H1 (cell line): ENCODE results near the gene EFCAB8. TPM values are rescaled to one million over a fixed set of nuclear protein-coding genes. Genes with fewer than 3 reads are reported as not detected.

ENCODE experiments used
- CTCF ChIA-PET: fragments of 300-600 bp; sonication (Branson Sonifier 250); formaldehyde crosslinking; loops from one replicate; lab custom pipeline; 2021; ENCODE audit not compliant: partially characterized antibody; lab: Charles Lee
- POLR2A ChIA-PET: fragments of 300-600 bp; sonication (Branson Sonifier 250); formaldehyde crosslinking; loops from one replicate; lab custom pipeline; 2021; ENCODE audit warnings: inconsistent platforms; ENCODE audit not compliant: partially characterized antibody; lab: Charles Lee
- DNase-seq, 2 experiments: peaks; one replicate each; pipeline versions ENCODE4 v3.0.0 to v3.0.0-alpha.2; 2010 to 2022; ENCODE audit warnings: low spot score in 2 of 2, low read depth in 1 of 2, mixed read lengths in 1 of 2
- FAIRE-seq: peaks from 2 replicates; lab custom pipeline; 2011; peaks lifted over from hg19 to GRCh38; lab: Jason Lieb, UNC
- H2AFZ ChIP-seq: 2 replicates; pipeline ENCODE4 v1.8.1; 2012; ENCODE audit warnings: low read length, inconsistent platforms
- H2AK5ac ChIP-seq: 2 replicates; pipeline ENCODE4 v1.6.1; 2013; ENCODE audit warnings: low read depth, low read length
- H2BK120ac ChIP-seq: replicated peaks from 2 replicates; pipeline ENCODE3; 2013; ENCODE audit warnings: low read depth, low read length, inconsistent platforms
- H2BK12ac ChIP-seq: 2 replicates; pipeline ENCODE4 v1.6.1; 2013; ENCODE audit warnings: low read depth, low read length
- H2BK15ac ChIP-seq: 2 replicates; pipeline ENCODE4 v1.6.1; 2013; ENCODE audit warnings: low read length
- H2BK20ac ChIP-seq: 2 replicates; pipeline ENCODE4 v1.6.1; 2013; ENCODE audit warnings: low read length
- H2BK5ac ChIP-seq: 2 replicates; pipeline ENCODE4 v1.6.1; 2013; ENCODE audit warnings: low read depth, low read length
- H3K14ac ChIP-seq: 2 replicates; pipeline ENCODE4 v1.6.1; 2013; ENCODE audit warnings: inconsistent platforms; ENCODE audit not compliant: insufficient read length
- H3K18ac ChIP-seq: 2 replicates; pipeline ENCODE4 v1.6.1; 2013; ENCODE audit warnings: low read length; ENCODE audit errors: extremely low read depth
- H3K23ac ChIP-seq: 2 replicates; pipeline ENCODE4 v1.6.1; 2013; ENCODE audit warnings: inconsistent platforms; ENCODE audit not compliant: insufficient read length
- H3K23me2 ChIP-seq: 2 replicates; pipeline ENCODE4 v1.6.1; 2013; ENCODE audit warnings: low read depth, low read length
- H3K27ac ChIP-seq: 2 replicates; pipeline ENCODE4 v1.6.1; 2011; ENCODE audit warnings: low read depth, low read length, inconsistent platforms
- H3K27me3 ChIP-seq, 4 experiments: replicated peaks in 1 of 4; 1 replicate in 1 of 4; 2 replicates in 3 of 4; pipeline versions ENCODE4 v1.6.1 to v1.8.1; 2011 to 2013; ENCODE audit warnings: low read length in 3 of 4, mild to moderate bottlenecking in 3 of 4, inconsistent platforms in 2 of 4, mixed read lengths in 2 of 4, moderate library complexity in 1 of 4; ENCODE audit not compliant: control insufficient read depth in 3 of 4, insufficient read depth in 3 of 4; ENCODE audit errors: extremely low read depth in 1 of 4
- H3K36me3 ChIP-seq, 4 experiments: 2 replicates each; pipeline versions ENCODE4 v1.6.1 to v1.8.1; 2011 to 2013; ENCODE audit warnings: mild to moderate bottlenecking in 4 of 4, low read length in 3 of 4, moderate library complexity in 2 of 4, control low read depth in 1 of 4, inconsistent platforms in 1 of 4; ENCODE audit not compliant: insufficient read depth in 4 of 4, control insufficient read depth in 2 of 4
- H3K4ac ChIP-seq: replicated peaks from 2 replicates; pipeline ENCODE3; 2013; ENCODE audit warnings: low read length, low read depth, mixed read lengths, inconsistent platforms; ENCODE audit not compliant: insufficient read length
- H3K4me1 ChIP-seq, 4 experiments: replicated peaks in 1 of 4; 1 replicate in 1 of 4; 2 replicates in 3 of 4; pipeline versions ENCODE4 v1.6.1 to v1.8.1; 2011 to 2013; ENCODE audit warnings: low read length in 3 of 4, inconsistent platforms in 2 of 4, mixed read lengths in 1 of 4; ENCODE audit not compliant: insufficient read depth in 4 of 4, control insufficient read depth in 3 of 4
- H3K4me2 ChIP-seq, 2 experiments: 2 replicates each; pipeline versions ENCODE4 v1.6.1 to v1.8.1; 2011 to 2013; ENCODE audit warnings: low read depth in 2 of 2, low read length in 2 of 2, control low read depth in 1 of 2, inconsistent platforms in 1 of 2, mild to moderate bottlenecking in 1 of 2; ENCODE audit not compliant: insufficient read depth in 1 of 2
- H3K4me3 ChIP-seq, 4 experiments: fragments of 200-600, 300-600 bp in 1 of 4; sonication (generic), shearing (Covaris generic), sonication (Bioruptor Twin) in 1 of 4; 2 replicates each; pipeline versions ENCODE4 v1.5.1 to v1.8.1; 2011 to 2016; ENCODE audit warnings: low read length in 4 of 4, low read depth in 3 of 4, control low read depth in 2 of 4, inconsistent platforms in 2 of 4, mild to moderate bottlenecking in 2 of 4, mixed read lengths in 1 of 4, moderate library complexity in 1 of 4; ENCODE audit not compliant: insufficient read depth in 2 of 4; ENCODE audit errors: extremely low read depth in 1 of 4
- H3K56ac ChIP-seq: replicated peaks from 2 replicates; pipeline ENCODE3; 2013; ENCODE audit warnings: low read depth, mild to moderate bottlenecking, mixed read lengths, low read length, inconsistent platforms; ENCODE audit not compliant: insufficient read length
- H3K79me1 ChIP-seq: 2 replicates; pipeline ENCODE4 v1.6.1; 2013; ENCODE audit warnings: low read depth, low read length, control low read depth
- H3K79me2 ChIP-seq, 2 experiments: 2 replicates each; pipeline versions ENCODE4 v1.6.1 to v1.8.1; 2012 to 2013; ENCODE audit warnings: low read length in 2 of 2, mild to moderate bottlenecking in 2 of 2, inconsistent platforms in 1 of 2; ENCODE audit not compliant: insufficient read depth in 2 of 2, control insufficient read depth in 1 of 2
- H3K9ac ChIP-seq, 4 experiments: replicated peaks in 1 of 4; 1 replicate in 1 of 4; 2 replicates in 3 of 4; pipeline versions ENCODE4 v1.6.1 to v1.8.1; 2011 to 2013; ENCODE audit warnings: low read depth in 3 of 4, low read length in 3 of 4, control low read depth in 2 of 4, mild to moderate bottlenecking in 2 of 4, moderate library complexity in 2 of 4, inconsistent platforms in 1 of 4; ENCODE audit errors: extremely low read depth in 1 of 4
- H3K9me3 ChIP-seq, 2 experiments: 2 replicates each; pipeline versions ENCODE4 v1.6.1 to v1.8.1; 2012 to 2013; ENCODE audit warnings: mild to moderate bottlenecking in 2 of 2, moderate library complexity in 2 of 2, control low read depth in 1 of 2, inconsistent platforms in 1 of 2, low read depth in 1 of 2, low read length in 1 of 2, mixed read lengths in 1 of 2; ENCODE audit not compliant: insufficient read depth in 2 of 2
- H4K20me1 ChIP-seq, 2 experiments: replicated peaks in 1 of 2; 2 replicates each; pipeline versions ENCODE3 to v1.8.1; 2011 to 2013; ENCODE audit warnings: inconsistent platforms in 2 of 2, low read length in 2 of 2, mild to moderate bottlenecking in 1 of 2; ENCODE audit not compliant: insufficient read depth in 2 of 2, control insufficient read depth in 1 of 2
- H4K5ac ChIP-seq: 2 replicates; pipeline ENCODE4 v1.6.1; 2013; ENCODE audit warnings: low read length, low read depth, mixed read lengths, inconsistent platforms; ENCODE audit not compliant: insufficient read length
- H4K8ac ChIP-seq: 2 replicates; pipeline ENCODE4 v1.8.0; 2013; ENCODE audit warnings: mild to moderate bottlenecking, moderate library complexity, low read length, inconsistent platforms; ENCODE audit not compliant: insufficient read depth; ENCODE audit errors: extremely low read depth
- H4K91ac ChIP-seq: replicated peaks from 2 replicates; pipeline ENCODE3; 2013; ENCODE audit warnings: low read length, mixed read lengths, inconsistent platforms; ENCODE audit not compliant: insufficient read length
- BCL11A ChIP-seq, 2 experiments: IDR thresholded peaks; one replicate each; pipeline ENCODE4 v1.6.1; 2011; ENCODE audit warnings: low read depth in 2 of 2, low read length in 2 of 2, mild to moderate bottlenecking in 2 of 2
- BRCA1 ChIP-seq: IDR thresholded peaks from 2 replicates; pipeline ENCODE4 v1.6.1; 2012; ENCODE audit warnings: low read depth, low read length, improper control_type of control experiment
- CREB1 ChIP-seq: IDR thresholded peaks from 2 replicates; pipeline ENCODE4 v1.6.1; 2012; ENCODE audit warnings: inconsistent platforms
- POLR2A ChIP-seq, 2 experiments: IDR thresholded peaks; 1 replicate in 1 of 2; 2 replicates in 1 of 2; pipeline ENCODE4 v1.6.1; 2011; ENCODE audit warnings: low read depth in 2 of 2, low read length in 2 of 2, mild to moderate bottlenecking in 2 of 2; ENCODE audit errors: control extremely low read depth in 1 of 2
- RAD21 ChIP-seq, 2 experiments: IDR thresholded peaks in 1 of 2; conservative IDR thresholded peaks in 1 of 2; 2 replicates each; pipeline ENCODE4 v1.6.1; 2011; ENCODE audit warnings: low read depth in 2 of 2, low read length in 2 of 2, improper control_type of control experiment in 1 of 2, inconsistent platforms in 1 of 2, mild to moderate bottlenecking in 1 of 2, moderate library complexity in 1 of 2
- SP1 ChIP-seq: IDR thresholded peaks from 2 replicates; pipeline ENCODE4 v1.6.1; 2011; ENCODE audit warnings: low read depth, low read length
- SRF ChIP-seq: IDR thresholded peaks from 2 replicates; pipeline ENCODE4 v1.6.1; 2011; ENCODE audit warnings: mild to moderate bottlenecking, low read depth, low read length, moderate library complexity
- TAF1 ChIP-seq: IDR thresholded peaks from 2 replicates; pipeline ENCODE4 v1.6.1; 2011; ENCODE audit warnings: mild to moderate bottlenecking, low read depth, low read length
- TBP ChIP-seq: IDR thresholded peaks from 2 replicates; pipeline ENCODE4 v1.6.1; 2011; ENCODE audit warnings: low read depth, low read length, improper control_type of control experiment
- TCF12 ChIP-seq: IDR thresholded peaks from 2 replicates; pipeline ENCODE4 v1.6.1; 2011; ENCODE audit warnings: low read depth, mild to moderate bottlenecking, low read length
- YY1 ChIP-seq: IDR thresholded peaks from 2 replicates; pipeline ENCODE4 v1.6.1; 2011; ENCODE audit warnings: low read depth, mild to moderate bottlenecking, low read length
- ZNF274 ChIP-seq: IDR thresholded peaks from 2 replicates; pipeline ENCODE4 v1.7.0; 2012; ENCODE audit warnings: low read length, borderline replicate concordance; ENCODE audit errors: extremely low read depth
- WGBS, 2 experiments: shearing (Covaris generic) in 1 of 2; methylation state at CpG; one replicate each; pipeline versions ENCODE4 v1.1.6 to v1.1.7; 2013 to 2015; ENCODE audit warnings: low lambda C conversion rate in 2 of 2, mixed read lengths in 2 of 2, inconsistent platforms in 1 of 2, low coverage in 1 of 2, missing lambda C conversion rate in 1 of 2; ENCODE audit not compliant: insufficient replicate concordance in 2 of 2, insufficient coverage in 1 of 2, insufficient read length in 1 of 2; ENCODE audit errors: extremely low coverage in 1 of 2, missing lambda C conversion rate in 1 of 2; 5-methylcytosine and 5-hydroxymethylcytosine counted together
- polyA plus RNA-seq, 7 experiments: library from polyadenylated mRNA; depleted of rRNA in 3 of 7; stranded (reverse) in 5 of 7; unstranded in 2 of 7; fragments of >200 nt in 5 of 7; fragments of 200-250 nt in 2 of 7; gene quantifications; 1 replicate in 5 of 7; 2 replicates in 1 of 7; 4 replicates in 1 of 7; pipeline versions ENCODE4 v1.2.1 to v1.2.3, GENCODE V29; 2011 to 2013; ENCODE audit warnings: missing spikeins in 2 of 7, mixed read lengths in 2 of 7
- total RNA-seq: library from RNA; stranded (reverse); fragmentation: NEBNext Ultra II Directional; extraction: Animal tissue kit (Norgen Biotek cat#: 25700); gene quantifications from 2 replicates; pipeline ENCODE4 v1.2.1, GENCODE V29; 2021
- TF ChIP-seq, protein P1 (sequence below): IDR thresholded peaks from 2 replicates; pipeline ENCODE4 v1.6.1; 2011; ENCODE audit warnings: low read length, improper control_type of control experiment
- TF ChIP-seq, protein P2 (sequence below): IDR thresholded peaks from 2 replicates; pipeline ENCODE4 v1.6.1; 2012; ENCODE audit warnings: inconsistent platforms

EFCAB8 gene
- total and polyA plus RNA-seq, 2 of the 8 experiments (the other 6 are each of a cell fraction or from before 2014, with no cell fraction given), result 0.06 to 0.20 TPM

DNA sequence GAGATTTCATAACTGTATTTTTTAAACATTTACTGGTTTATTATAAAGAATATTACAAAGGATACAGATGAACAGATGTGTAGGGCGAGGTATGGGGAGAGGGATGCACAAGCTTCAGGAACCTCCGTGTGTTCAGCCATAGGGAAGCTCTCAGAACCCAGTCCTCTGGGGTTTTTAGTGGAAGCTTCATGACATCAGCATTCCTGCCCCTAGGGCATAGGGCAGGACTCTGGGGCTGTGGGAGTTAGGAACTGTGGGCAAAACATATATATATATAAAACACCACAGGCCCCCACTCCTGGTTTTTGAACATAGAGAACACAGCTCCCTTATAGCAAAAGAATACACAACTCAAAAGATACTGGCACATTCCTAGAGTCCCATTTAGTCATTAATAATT, 21.9 kb downstream of the EFCAB8 start:
- H4K8ac ChIP-seq, result no peak overlapping the region
- 91% methylated on average over 2 of the region's 2 CpGs; no CpG with 5 or more reads in 1 of the 2 experiments for WGBS, 2 experiments
- TF ChIP-seq RAD21 (IDR thresholded peaks at IDR 0.05 in 1 of 2, conservative IDR thresholded peaks at IDR 0.05 in 1 of 2; ENCODE audit: low read depth in 2 of 2, low read length in 2 of 2) (no peak), SP1 (no peak), TBP (no peak), SRF (no peak), TCF12 (no peak), POLR2A (IDR thresholded peaks at IDR 0.05; ENCODE audit: control extremely low read depth in 1 of 2, low read depth in 2 of 2, low read length in 2 of 2) (no peak), CREB1 (no peak), ZNF274 (no peak), YY1 (no peak), BRCA1 (no peak), TAF1 (no peak), BCL11A (IDR thresholded peaks at IDR 0.05; ENCODE audit: low read depth in 2 of 2, low read length in 2 of 2) (no peak)
- TF ChIP-seq, protein P1, sequence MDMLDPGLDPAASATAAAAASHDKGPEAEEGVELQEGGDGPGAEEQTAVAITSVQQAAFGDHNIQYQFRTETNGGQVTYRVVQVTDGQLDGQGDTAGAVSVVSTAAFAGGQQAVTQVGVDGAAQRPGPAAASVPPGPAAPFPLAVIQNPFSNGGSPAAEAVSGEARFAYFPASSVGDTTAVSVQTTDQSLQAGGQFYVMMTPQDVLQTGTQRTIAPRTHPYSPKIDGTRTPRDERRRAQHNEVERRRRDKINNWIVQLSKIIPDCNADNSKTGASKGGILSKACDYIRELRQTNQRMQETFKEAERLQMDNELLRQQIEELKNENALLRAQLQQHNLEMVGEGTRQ, result no peak
- TF ChIP-seq, protein P2, sequence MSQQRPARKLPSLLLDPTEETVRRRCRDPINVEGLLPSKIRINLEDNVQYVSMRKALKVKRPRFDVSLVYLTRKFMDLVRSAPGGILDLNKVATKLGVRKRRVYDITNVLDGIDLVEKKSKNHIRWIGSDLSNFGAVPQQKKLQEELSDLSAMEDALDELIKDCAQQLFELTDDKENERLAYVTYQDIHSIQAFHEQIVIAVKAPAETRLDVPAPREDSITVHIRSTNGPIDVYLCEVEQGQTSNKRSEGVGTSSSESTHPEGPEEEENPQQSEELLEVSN, result no peak
- no peak overlapping the region for H2AFZ ChIP-seq
- no peak overlapping the region for H2BK12ac ChIP-seq
- no peak overlapping the region for H2BK5ac ChIP-seq
- ChIA-PET POLR2A (interaction anchor here (0.7 to 1.2 kb wide), 2 partner anchors 13 to 85 kb away, joined by 3 read pairs; no protein-coding TSS in a partner anchor), CTCF (interaction anchor here (0.8 to 3.0 kb wide), 6 partner anchors 13 to 216 kb away, joined by 3 to 14 read pairs (median 4); partner anchors contain the start of gene SUN5)
- H4K20me1 ChIP-seq, result no peaks in the 10 kb centered on the region
- no peak overlapping the region for H3K4ac ChIP-seq
- H4K91ac ChIP-seq, result no peak overlapping the region
- no peak overlapping the region for H3K27ac ChIP-seq
- H3K56ac ChIP-seq, result no peak overlapping the region
- H3K79me1 ChIP-seq, result no peaks in the 10 kb centered on the region
- H3K9ac ChIP-seq, result no peak overlapping the region
- no peak for DNase-seq
- no peak overlapping the region for H3K4me3 ChIP-seq
- no peaks in the 10 kb centered on the region for H3K23me2 ChIP-seq
- H2AK5ac ChIP-seq, result no peak overlapping the region
- no peak overlapping the region for H3K14ac ChIP-seq
- no peak overlapping the region for H2BK20ac ChIP-seq
- H3K79me2 ChIP-seq, result no peaks in the 10 kb centered on the region
- H3K36me3 ChIP-seq, result no peaks in the 10 kb centered on the region; a peak in 1 of 8 replicates
- no peaks in the 10 kb centered on the region for H3K9me3 ChIP-seq
- no peak overlapping the region for H3K4me2 ChIP-seq
- H4K5ac ChIP-seq, result no peak overlapping the region
- FAIRE-seq, result no peak
- H3K4me1 ChIP-seq, result peaks cover 0 to 4% (median under 1%) of the 10 kb centered on the region in 4 experiments; a peak in 2 of 7 replicates
- no peak overlapping the region for H3K18ac ChIP-seq
- no peak overlapping the region for H2BK15ac ChIP-seq
- no peaks in the 10 kb centered on the region for H3K27me3 ChIP-seq
- no peak overlapping the region for H2BK120ac ChIP-seq
- no peak overlapping the region for H3K23ac ChIP-seq
